GM20000 (cell line): ENCODE results near the gene LUZP2.

Source experiments
- DNase-seq: peaks from one replicate; pipeline ENCODE4 v3.0.0; 2012; ENCODE audit warnings: low spot score
- TF ChIP-seq, protein P1 (sequence below): IDR thresholded peaks from 2 replicates; pipeline ENCODE4 v1.5.1; 2012; ENCODE audit warnings: mild to moderate bottlenecking, control low read depth; ENCODE audit errors: extremely low read depth, missing control alignments

LUZP2 gene

DNA sequence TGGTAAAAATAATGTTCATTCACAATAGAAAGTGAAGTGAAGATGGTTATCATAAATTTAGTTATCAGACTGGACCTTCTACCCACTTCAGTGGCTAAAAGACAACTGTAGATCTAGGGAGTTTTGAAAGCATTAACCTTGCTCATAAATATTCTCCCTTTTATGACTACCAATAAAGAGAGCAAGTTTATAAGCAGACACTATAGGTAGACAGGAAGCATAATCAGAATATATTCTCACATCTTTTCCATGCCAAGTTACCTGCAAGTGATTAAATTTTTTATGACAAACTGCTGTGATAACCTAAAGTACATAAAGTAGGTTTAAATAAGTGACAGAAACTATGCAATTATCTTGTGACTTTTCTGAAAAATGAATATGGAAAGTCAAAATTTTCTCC, 62.5 kb downstream of the LUZP2 start:
- TF ChIP-seq, protein P1, sequence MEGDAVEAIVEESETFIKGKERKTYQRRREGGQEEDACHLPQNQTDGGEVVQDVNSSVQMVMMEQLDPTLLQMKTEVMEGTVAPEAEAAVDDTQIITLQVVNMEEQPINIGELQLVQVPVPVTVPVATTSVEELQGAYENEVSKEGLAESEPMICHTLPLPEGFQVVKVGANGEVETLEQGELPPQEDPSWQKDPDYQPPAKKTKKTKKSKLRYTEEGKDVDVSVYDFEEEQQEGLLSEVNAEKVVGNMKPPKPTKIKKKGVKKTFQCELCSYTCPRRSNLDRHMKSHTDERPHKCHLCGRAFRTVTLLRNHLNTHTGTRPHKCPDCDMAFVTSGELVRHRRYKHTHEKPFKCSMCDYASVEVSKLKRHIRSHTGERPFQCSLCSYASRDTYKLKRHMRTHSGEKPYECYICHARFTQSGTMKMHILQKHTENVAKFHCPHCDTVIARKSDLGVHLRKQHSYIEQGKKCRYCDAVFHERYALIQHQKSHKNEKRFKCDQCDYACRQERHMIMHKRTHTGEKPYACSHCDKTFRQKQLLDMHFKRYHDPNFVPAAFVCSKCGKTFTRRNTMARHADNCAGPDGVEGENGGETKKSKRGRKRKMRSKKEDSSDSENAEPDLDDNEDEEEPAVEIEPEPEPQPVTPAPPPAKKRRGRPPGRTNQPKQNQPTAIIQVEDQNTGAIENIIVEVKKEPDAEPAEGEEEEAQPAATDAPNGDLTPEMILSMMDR, result no peak
- DNase-seq, result no peak

GRCh38 chr11:24560324-24560723, 63.5 kb downstream of the LUZP2 start:
- TF ChIP-seq, protein P1, result no peak
- DNase-seq, result no peak

- no peak for DNase-seq
- TF ChIP-seq, protein P1, result no peak
These were observed 70.5 kb downstream of the LUZP2 start for GRCh38 chr11:24567380-24567779.

DNA sequence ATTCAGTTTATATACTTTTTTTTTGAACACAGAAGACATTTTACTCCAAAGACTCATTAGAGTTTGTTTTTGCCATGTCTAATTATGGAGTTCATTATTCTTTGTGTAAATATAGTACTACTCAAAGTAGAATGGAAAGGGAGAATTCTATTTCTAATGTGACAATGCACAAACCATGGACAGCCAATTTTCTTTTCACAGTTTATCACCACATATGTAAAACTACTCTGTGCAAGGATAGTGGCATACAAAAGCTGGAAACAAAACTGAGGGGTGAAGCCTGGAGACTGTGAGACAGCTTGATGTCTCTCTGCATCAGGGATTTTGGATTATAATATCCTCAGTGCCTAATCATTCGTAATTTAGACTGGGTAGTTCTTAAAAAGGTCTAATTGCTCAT, 75.5 kb downstream of the LUZP2 start:
- TF ChIP-seq, protein P1, result no peak
- DNase-seq, result no peak

- DNase-seq, result no peak
- TF ChIP-seq, protein P1, result no peak
These were observed 77.6 kb downstream of the LUZP2 start for GRCh38 chr11:24574461-24574860.

GRCh38 chr11:24575392-24575791, 78.5 kb downstream of the LUZP2 start:
- DNase-seq, result no peak
- TF ChIP-seq, protein P1, result no peak

DNA sequence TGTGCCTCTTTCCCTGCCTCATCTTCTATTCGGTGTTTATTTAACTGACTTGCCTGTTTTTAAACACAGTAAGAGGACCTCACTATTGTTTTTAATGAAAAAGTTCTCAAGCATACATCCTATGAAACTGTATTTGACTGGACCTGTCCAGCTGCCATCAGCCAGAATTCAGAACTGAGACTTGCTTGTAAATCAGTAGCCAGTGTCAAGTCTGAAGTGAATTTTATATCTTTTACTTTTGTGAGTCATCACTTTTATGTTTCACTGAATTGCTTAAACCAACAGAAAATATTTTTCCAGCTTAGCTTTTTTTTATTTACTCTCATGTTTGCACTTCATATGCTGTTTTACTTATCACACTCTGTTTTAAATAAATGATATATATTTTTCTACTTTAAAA, 88.3 kb downstream of the LUZP2 start:
- no peak for DNase-seq
- TF ChIP-seq, protein P1, result no peak
